HEK293T (cell line): ENCODE data around the gene HOXB3.

Experiments used
- CTCF ChIA-PET: fragments of 350-600 bp; formaldehyde crosslinking; extraction: SDS; loops from one replicate; lab custom pipeline; 2021; ENCODE audit warnings: antibody characterized with exemption, inconsistent platforms; lab: Yijun Ruan, JAX
- POLR2A ChIA-PET: fragments of 350-600 bp; formaldehyde crosslinking; extraction: SDS; loops from one replicate; lab custom pipeline; 2020; ENCODE audit warnings: antibody characterized with exemption, inconsistent platforms; lab: Yijun Ruan, JAX
- DNase-seq: peaks from one replicate; pipeline ENCODE4 v3.0.0; 2012; ENCODE audit warnings: mixed read lengths; ENCODE audit errors: extremely low spot score
- ARNT ChIP-seq: fragments of 450-650 bp; IDR thresholded peaks from 2 replicates; pipeline ENCODE4 v1.6.1; 2017; ENCODE audit warnings: mild to moderate bottlenecking
- BHLHE40 ChIP-seq: fragments of 450-650 bp; IDR thresholded peaks from 2 replicates; pipeline ENCODE4 v1.6.1; 2016; ENCODE audit warnings: mild to moderate bottlenecking, moderate library complexity, borderline replicate concordance
- CTBP1 ChIP-seq: fragments of 450-650 bp; IDR thresholded peaks from 2 replicates; pipeline ENCODE4 v1.6.1; 2016; ENCODE audit warnings: borderline replicate concordance
- ELF4 ChIP-seq: fragments of 450-650 bp; IDR thresholded peaks from 2 replicates; pipeline ENCODE4 v1.6.1; 2017; ENCODE audit warnings: antibody characterized with exemption
- FOXA1 ChIP-seq: fragments of 450-650 bp; IDR thresholded peaks from 2 replicates; pipeline ENCODE4 v1.6.1; 2016; ENCODE audit warnings: mild to moderate bottlenecking
- FOXK2 ChIP-seq: fragments of 450-650 bp; IDR thresholded peaks from 2 replicates; pipeline ENCODE4 v1.6.1; 2016; ENCODE audit warnings: mild to moderate bottlenecking
- FOXM1 ChIP-seq: fragments of 450-650 bp; IDR thresholded peaks from 2 replicates; pipeline ENCODE4 v1.6.1; 2017; ENCODE audit warnings: mild to moderate bottlenecking, borderline replicate concordance
- HDGF ChIP-seq: fragments of 450-650 bp; IDR thresholded peaks from 2 replicates; pipeline ENCODE4 v1.6.1; 2017; ENCODE audit warnings: antibody characterized with exemption, borderline replicate concordance
- L3MBTL2 ChIP-seq: fragments of 450-650 bp; conservative IDR thresholded peaks from 2 replicates; pipeline ENCODE4 v1.6.1; 2016; ENCODE audit warnings: mild to moderate bottlenecking
- LEF1 ChIP-seq: fragments of 450-650 bp; IDR thresholded peaks from 2 replicates; pipeline ENCODE4 v1.6.1; 2017; ENCODE audit warnings: mild to moderate bottlenecking, borderline replicate concordance
- NFRKB ChIP-seq: fragments of 450-650 bp; IDR thresholded peaks from 2 replicates; pipeline ENCODE4 v1.6.1; 2016; ENCODE audit warnings: mild to moderate bottlenecking, moderate library complexity
- PKNOX1 ChIP-seq: fragments of 450-650 bp; IDR thresholded peaks from 2 replicates; pipeline ENCODE4 v1.6.1; 2016
- SP1 ChIP-seq: fragments of 450-650 bp; IDR thresholded peaks from 2 replicates; pipeline ENCODE4 v1.6.1; 2017
- SUZ12 ChIP-seq: fragments of 450-650 bp; IDR thresholded peaks from 2 replicates; pipeline ENCODE4 v1.6.1; 2016; ENCODE audit warnings: mild to moderate bottlenecking
- TARDBP ChIP-seq: fragments of 450-650 bp; IDR thresholded peaks from 2 replicates; pipeline ENCODE4 v1.6.1; 2016
- ZNF384 ChIP-seq: fragments of 450-650 bp; IDR thresholded peaks from 2 replicates; pipeline ENCODE4 v1.6.1; 2016

The HOXB3 gene

GRCh38 chr17:48520631-48521079 is 69.4 kb downstream of the HOXB3 start:
- no peak for DNase-seq
- ChIA-PET POLR2A (no interaction called here), CTCF (no interaction called here)
- TF ChIP-seq L3MBTL2 = no peak
- no peak for TF ChIP-seq NFRKB
- no peak for TF ChIP-seq SUZ12
- TF ChIP-seq FOXA1 = no peak
- no peak for TF ChIP-seq ARNT
- no peak for TF ChIP-seq FOXK2
- TF ChIP-seq BHLHE40 = no peak
- no peak for TF ChIP-seq TARDBP
- no peak for TF ChIP-seq PKNOX1
- no peak for TF ChIP-seq LEF1
- no peak for TF ChIP-seq FOXM1
- TF ChIP-seq SP1 = no peak

GRCh38 chr17:48519427-48519826 is 70.6 kb downstream of the HOXB3 start:
- ChIA-PET POLR2A (no interaction called here), CTCF (interaction anchor here (0.6 to 0.7 kb wide), 3 partner anchors 50 to 463 kb away, joined by 3 to 5 read pairs (median 4); no protein-coding TSS in a partner anchor)
- no peak for TF ChIP-seq CTBP1
- TF ChIP-seq ZNF384 = no peak
- TF ChIP-seq FOXK2 = no peak
- no peak for TF ChIP-seq TARDBP

GRCh38 chr17:48517478-48517877 is 72.6 kb downstream of the HOXB3 start:
- CTCF ChIA-PET = no interaction called here
- POLR2A ChIA-PET = no interaction called here
- no peak for TF ChIP-seq SUZ12
- DNase-seq = no peak

More at GRCh38 chr17:48519427-48519826, 70.6 kb downstream of the HOXB3 start:
- DNase-seq = no peak

- TF ChIP-seq SP1 = no peak
- no peak for TF ChIP-seq ELF4
- no peak for TF ChIP-seq FOXA1
- TF ChIP-seq LEF1 = no peak
- DNase-seq = no peak
- CTCF ChIA-PET = interaction anchor here (0.6 to 0.8 kb wide), 2 partner anchors 10 to 25 kb away, joined by 3 to 5 read pairs; no protein-coding TSS in a partner anchor
- POLR2A ChIA-PET = no interaction called here
These were observed 73.8 kb downstream of the HOXB3 start for GRCh38 chr17:48515925-48516900.

- CTCF ChIA-PET = interaction anchor here (1.0 kb wide), 1 partner anchor 13 kb away, joined by 3 read pairs; no protein-coding TSS in a partner anchor
These were observed 75.6 kb downstream of the HOXB3 start for GRCh38 chr17:48514477-48514876.

GRCh38 chr17:48513666-48514455 is 76.2 kb downstream of the HOXB3 start:
- TF ChIP-seq FOXM1 (no peak), ARNT (no peak), LEF1 (no peak), PKNOX1 (no peak), SP1 (no peak)
- CTCF ChIA-PET = interaction anchor here (0.7 to 1.0 kb wide), 2 partner anchors 13 to 20 kb away, joined by 3 read pairs; no protein-coding TSS in a partner anchor
- no peak for DNase-seq
- POLR2A ChIA-PET = no interaction called here

More at GRCh38 chr17:48514477-48514876, 75.6 kb downstream of the HOXB3 start:
- POLR2A ChIA-PET = no interaction called here
- DNase-seq = no peak
- no peak for TF ChIP-seq NFRKB
- no peak for TF ChIP-seq L3MBTL2
- no peak for TF ChIP-seq CTBP1
- TF ChIP-seq FOXA1 = no peak
- TF ChIP-seq ZNF384 = no peak
- no peak for TF ChIP-seq FOXK2
- no peak for TF ChIP-seq SUZ12
- no peak for TF ChIP-seq PKNOX1
- no peak for TF ChIP-seq HDGF
- no peak for TF ChIP-seq TARDBP
- TF ChIP-seq ARNT = no peak
- TF ChIP-seq SP1 = no peak
- no peak for TF ChIP-seq BHLHE40
- no peak for TF ChIP-seq ELF4
- no peak for TF ChIP-seq FOXM1
- TF ChIP-seq LEF1 = no peak
